ENCODE results near the gene APOBEC3B. TPM values are rescaled to one million over a fixed set of nuclear protein-coding genes. Genes with fewer than 3 reads are reported as not detected.

APOBEC3B gene
- total and polyA plus RNA-seq, 9 of the 15 experiments (the other 6 are each of a cell fraction or from before 2014, with no cell fraction given) = 5.9 to 166 (median 43.2) TPM

DNA sequence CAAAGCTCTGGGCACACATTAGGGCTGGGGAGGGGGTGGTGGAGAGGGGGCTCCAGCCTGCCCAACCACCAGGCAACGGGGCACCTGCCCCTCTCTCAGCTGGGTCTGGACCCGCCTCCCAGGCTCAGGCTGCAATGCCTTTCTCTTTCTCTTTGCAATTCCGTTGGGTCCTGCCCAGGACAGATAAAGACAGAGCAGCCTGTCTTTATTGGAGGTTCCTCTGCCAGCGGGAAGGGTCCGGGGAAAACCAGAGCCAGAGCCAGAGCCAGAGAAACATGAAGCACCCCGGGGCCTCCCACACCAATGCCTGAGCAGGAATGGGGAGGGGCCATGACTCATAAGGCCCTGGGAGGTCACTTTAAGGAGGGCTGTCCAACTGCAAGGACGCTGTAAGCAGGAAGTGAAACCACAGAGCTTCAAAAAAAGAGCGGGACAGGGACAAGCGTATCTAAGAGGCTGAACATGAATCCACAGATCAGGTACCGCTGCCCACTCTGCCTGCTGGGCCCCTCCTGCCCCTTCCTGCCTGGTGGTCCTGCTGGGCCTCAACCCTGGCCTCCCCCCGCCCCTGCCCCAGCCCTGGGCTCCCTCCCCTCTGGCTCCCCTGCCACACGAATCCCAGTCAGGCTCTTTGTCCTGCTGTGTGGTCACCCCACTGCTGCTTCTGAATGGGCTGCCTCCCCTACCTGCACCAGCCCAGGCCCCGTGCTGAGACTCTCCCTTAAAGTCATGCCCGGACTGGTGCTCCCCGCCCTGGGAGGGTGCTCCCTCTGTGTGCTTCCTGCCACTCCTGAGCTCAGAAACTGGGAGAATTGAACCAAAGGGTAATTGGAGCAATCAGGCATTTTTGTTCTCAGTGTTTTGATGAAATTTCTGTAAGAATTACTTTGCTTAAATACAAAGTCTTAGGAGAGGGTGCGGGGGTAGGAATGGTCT, at the start of gene APOBEC3B (continued):
- no peak; the same call in 1 of the 2 replicates for TF ChIP-seq TEAD4 (IDR thresholded peaks at IDR 0.05; ENCODE audit: low read length)
- TF ChIP-seq TEAD4 (CRISPR knock-in tag; IDR thresholded peaks at IDR 0.05; ENCODE audit: borderline replicate concordance) = no peak
- TF ChIP-seq SMAD4 (CRISPR knock-in tag; conservative IDR thresholded peaks at IDR 0.05) = no peak
- TF ChIP-seq ZNF347 (CRISPR knock-in tag; IDR thresholded peaks at IDR 0.05; ENCODE audit: low read depth) = no peak
- peak; percentile 12; the same call in 1 of the 2 replicates for TF ChIP-seq SMARCA4 (IDR thresholded peaks at IDR 0.05)
- no peak for TF ChIP-seq FOXM1 (IDR thresholded peaks at IDR 0.05; ENCODE audit: low read depth)
- TF ChIP-seq FOXM1 (CRISPR knock-in tag; IDR thresholded peaks at IDR 0.05; ENCODE audit: low read depth) = no peak
- TF ChIP-seq SMARCC2 (IDR thresholded peaks at IDR 0.05; ENCODE audit: low read depth) = no peak
- TF ChIP-seq FOXA1 (IDR thresholded peaks at IDR 0.05; ENCODE audit: borderline replicate concordance) = no peak
- TF ChIP-seq, protein P1, sequence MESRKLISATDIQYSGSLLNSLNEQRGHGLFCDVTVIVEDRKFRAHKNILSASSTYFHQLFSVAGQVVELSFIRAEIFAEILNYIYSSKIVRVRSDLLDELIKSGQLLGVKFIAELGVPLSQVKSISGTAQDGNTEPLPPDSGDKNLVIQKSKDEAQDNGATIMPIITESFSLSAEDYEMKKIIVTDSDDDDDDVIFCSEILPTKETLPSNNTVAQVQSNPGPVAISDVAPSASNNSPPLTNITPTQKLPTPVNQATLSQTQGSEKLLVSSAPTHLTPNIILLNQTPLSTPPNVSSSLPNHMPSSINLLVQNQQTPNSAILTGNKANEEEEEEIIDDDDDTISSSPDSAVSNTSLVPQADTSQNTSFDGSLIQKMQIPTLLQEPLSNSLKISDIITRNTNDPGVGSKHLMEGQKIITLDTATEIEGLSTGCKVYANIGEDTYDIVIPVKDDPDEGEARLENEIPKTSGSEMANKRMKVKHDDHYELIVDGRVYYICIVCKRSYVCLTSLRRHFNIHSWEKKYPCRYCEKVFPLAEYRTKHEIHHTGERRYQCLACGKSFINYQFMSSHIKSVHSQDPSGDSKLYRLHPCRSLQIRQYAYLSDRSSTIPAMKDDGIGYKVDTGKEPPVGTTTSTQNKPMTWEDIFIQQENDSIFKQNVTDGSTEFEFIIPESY (CRISPR knock-in tag; IDR thresholded peaks at IDR 0.05) = no peak
- TF ChIP-seq ZBTB7A (IDR thresholded peaks at IDR 0.05; ENCODE audit: borderline replicate concordance, control insufficient read depth, low read depth, low read length) = no peak
- TF ChIP-seq ELF1 (tag; IDR thresholded peaks at IDR 0.05) = peak; percentile 72
- no peak for TF ChIP-seq MXI1 (IDR thresholded peaks at IDR 0.05; ENCODE audit: low read depth, low read length)
- no peak for TF ChIP-seq ZNF41 (CRISPR knock-in tag; conservative IDR thresholded peaks at IDR 0.05)
- no peak for TF ChIP-seq ZNF431 (CRISPR knock-in tag; IDR thresholded peaks at IDR 0.05)
- TF ChIP-seq ZNF695 (CRISPR knock-in tag; IDR thresholded peaks at IDR 0.05) = no peak
- TF ChIP-seq SUPT5H (IDR thresholded peaks at IDR 0.05) = peak; percentile 58
- TF ChIP-seq, protein P2, sequence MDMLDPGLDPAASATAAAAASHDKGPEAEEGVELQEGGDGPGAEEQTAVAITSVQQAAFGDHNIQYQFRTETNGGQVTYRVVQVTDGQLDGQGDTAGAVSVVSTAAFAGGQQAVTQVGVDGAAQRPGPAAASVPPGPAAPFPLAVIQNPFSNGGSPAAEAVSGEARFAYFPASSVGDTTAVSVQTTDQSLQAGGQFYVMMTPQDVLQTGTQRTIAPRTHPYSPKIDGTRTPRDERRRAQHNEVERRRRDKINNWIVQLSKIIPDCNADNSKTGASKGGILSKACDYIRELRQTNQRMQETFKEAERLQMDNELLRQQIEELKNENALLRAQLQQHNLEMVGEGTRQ (CRISPR knock-in tag; IDR thresholded peaks at IDR 0.05) = no peak
- no peak for TF ChIP-seq ARHGAP35 (IDR thresholded peaks at IDR 0.05; ENCODE audit: partially characterized antibody)
- TF ChIP-seq ZNF79 (CRISPR knock-in tag; IDR thresholded peaks at IDR 0.05; ENCODE audit: low read depth) = no peak
- no peak for TF ChIP-seq NFE2L1 (tag; IDR thresholded peaks at IDR 0.05; ENCODE audit: borderline replicate concordance, low read depth)
- TF ChIP-seq FOS (IDR thresholded peaks at IDR 0.05; ENCODE audit: extremely low read depth, insufficient read length) = peak; percentile 14
- TF ChIP-seq, protein P3, sequence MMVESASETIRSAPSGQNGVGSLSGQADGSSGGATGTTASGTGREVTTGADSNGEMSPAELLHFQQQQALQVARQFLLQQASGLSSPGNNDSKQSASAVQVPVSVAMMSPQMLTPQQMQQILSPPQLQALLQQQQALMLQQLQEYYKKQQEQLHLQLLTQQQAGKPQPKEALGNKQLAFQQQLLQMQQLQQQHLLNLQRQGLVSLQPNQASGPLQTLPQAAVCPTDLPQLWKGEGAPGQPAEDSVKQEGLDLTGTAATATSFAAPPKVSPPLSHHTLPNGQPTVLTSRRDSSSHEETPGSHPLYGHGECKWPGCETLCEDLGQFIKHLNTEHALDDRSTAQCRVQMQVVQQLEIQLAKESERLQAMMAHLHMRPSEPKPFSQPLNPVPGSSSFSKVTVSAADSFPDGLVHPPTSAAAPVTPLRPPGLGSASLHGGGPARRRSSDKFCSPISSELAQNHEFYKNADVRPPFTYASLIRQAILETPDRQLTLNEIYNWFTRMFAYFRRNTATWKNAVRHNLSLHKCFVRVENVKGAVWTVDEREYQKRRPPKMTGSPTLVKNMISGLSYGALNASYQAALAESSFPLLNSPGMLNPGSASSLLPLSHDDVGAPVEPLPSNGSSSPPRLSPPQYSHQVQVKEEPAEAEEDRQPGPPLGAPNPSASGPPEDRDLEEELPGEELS (CRISPR knock-in tag; IDR thresholded peaks at IDR 0.05; ENCODE audit: borderline replicate concordance) = no peak
- TF ChIP-seq MCM2 (IDR thresholded peaks at IDR 0.05; ENCODE audit: low read depth) = no peak

All from K562 (cell line).